Small intestine (tissue), 7 donors: Measurements from ENCODE around the gene LETM1. TPM values are rescaled to one million over a fixed set of nuclear protein-coding genes. Genes with fewer than 3 reads are reported as not detected.

ENCODE experiments used
- DNase-seq, 2 donors: peaks; one replicate each; pipeline versions ENCODE4 v3.0.0 to v3.0.0-alpha.2; 2013
- FAIRE-seq: peaks from 2 replicates; lab custom pipeline; 2012; peaks lifted over from hg19 to GRCh38; lab: Jason Lieb, UNC
- H3K27ac ChIP-seq, 3 donors: one replicate each; pipeline ENCODE4 v1.5.1; 2013; ENCODE audit warnings: low read length in 2 of 3, mild to moderate bottlenecking in 2 of 3, control low read depth in 1 of 3, inconsistent platforms in 1 of 3, low read depth in 1 of 3, moderate library complexity in 1 of 3
- H3K27me3 ChIP-seq, 3 donors: one replicate each; pipeline ENCODE4 v1.6.1; 2013; ENCODE audit warnings: low read length in 3 of 3, inconsistent platforms in 1 of 3; ENCODE audit not compliant: control insufficient read depth in 3 of 3, insufficient read depth in 3 of 3
- H3K36me3 ChIP-seq, 3 donors: one replicate each; pipeline ENCODE4 v1.6.1; 2013; ENCODE audit warnings: low read length in 3 of 3, inconsistent platforms in 1 of 3, low read depth in 1 of 3, mild to moderate bottlenecking in 1 of 3, moderate library complexity in 1 of 3; ENCODE audit not compliant: control insufficient read depth in 3 of 3, insufficient read depth in 2 of 3
- H3K4me1 ChIP-seq, 3 donors: one replicate each; pipeline ENCODE4 v1.6.1; 2013; ENCODE audit warnings: low read length in 2 of 3, inconsistent platforms in 1 of 3, low read depth in 1 of 3, mild to moderate bottlenecking in 1 of 3, moderate library complexity in 1 of 3; ENCODE audit not compliant: control insufficient read depth in 3 of 3, insufficient read depth in 2 of 3
- H3K4me3 ChIP-seq, 3 donors: one replicate each; pipeline ENCODE4 v1.5.1; 2013; ENCODE audit warnings: low read length in 3 of 3, control low read depth in 1 of 3, inconsistent platforms in 1 of 3, low read depth in 1 of 3, mild to moderate bottlenecking in 1 of 3, moderate library complexity in 1 of 3
- H3K9me3 ChIP-seq, 2 donors: one replicate each; pipeline ENCODE4 v1.6.1; 2013; ENCODE audit warnings: low read depth in 1 of 2, low read length in 1 of 2; ENCODE audit not compliant: control insufficient read depth in 2 of 2, insufficient read depth in 1 of 2
- WGBS, 3 donors: extraction: QIAGEN DNeasy Blood & Tissue Kit; methylation state at CpG; one replicate each; pipeline ENCODE4 v1.1.7; 2013; 5-methylcytosine and 5-hydroxymethylcytosine counted together
- polyA plus RNA-seq, 4 donors: library from polyadenylated mRNA; stranded (reverse) in 3 of 4; unstranded in 1 of 4; fragments of 200-250 nt in 3 of 4; fragments of 120-200 nt in 1 of 4; gene quantifications; one replicate each; pipeline versions ENCODE4 v1.2.1 to v1.2.3, GENCODE V29; 2013
- donor health status: healthy with polysubstance abuse.
- donor health status: control.
- donor health status: control.
- donor health status: Bipolar disorder and iron deficiency.
- donor health status: healthy.

Gene LETM1
- polyA plus RNA-seq, 4 donors = 19.7 to 28.5 (median 23.1) TPM

- DNase-seq (peak; percentile 71 to 92), FAIRE-seq (no peak)
- peak overlapping the region in 1 of 3 donors; percentile 26 for H3K27ac ChIP-seq
- WGBS, 3 donors = 21 to 28% (median 24%) methylated on average over 13 to 15 of the region's 15 CpGs
- no peak overlapping the region for H3K4me3 ChIP-seq
- H3K27me3 ChIP-seq = no peaks in the 10 kb centered on the region
- peaks cover 0 to 41% (median 0%) of the 10 kb centered on the region in 3 donors for H3K4me1 ChIP-seq
- H3K9me3 ChIP-seq = no peaks in the 10 kb centered on the region
- peaks cover 5 to 92% (median 21%) of the 10 kb centered on the region in 3 donors for H3K36me3 ChIP-seq
These were observed 46.0 kb downstream of the LETM1 start for GRCh38 chr4:1809754-1810502.

- FAIRE-seq (no peak), DNase-seq (no peak)
- Histone ChIP-seq H3K36me3 (peaks cover 2 to 92% (median 21%) of the 10 kb centered on the region in 3 donors), H3K9me3 (no peaks in the 10 kb centered on the region), H3K4me3 (no peak overlapping the region), H3K4me1 (peaks cover 0 to 47% (median 0%) of the 10 kb centered on the region in 3 donors), H3K27ac (peak overlapping the region in 1 of 3 donors; percentile 26), H3K27me3 (no peaks in the 10 kb centered on the region)
- WGBS, 3 donors = 77 to 81% (median 79%) methylated on average over 10 to 11 of the region's 11 CpGs
These were observed 46.9 kb downstream of the LETM1 start for GRCh38 chr4:1808851-1809753.

- H3K27ac ChIP-seq = no peak overlapping the region
- no peak for DNase-seq
- no peak overlapping the region for H3K4me3 ChIP-seq
- H3K27me3 ChIP-seq = no peaks in the 10 kb centered on the region
- H3K9me3 ChIP-seq = no peaks in the 10 kb centered on the region
- no peak for FAIRE-seq
- peaks cover 0 to 53% (median 0%) of the 10 kb centered on the region in 3 donors for H3K4me1 ChIP-seq
- peaks cover 0 to 92% (median 18%) of the 10 kb centered on the region in 3 donors for H3K36me3 ChIP-seq
- 63 to 82% (median 68%) methylated on average over 6 of the region's 6 CpGs for WGBS, 3 donors
These were observed 47.6 kb downstream of the LETM1 start for GRCh38 chr4:1808396-1808795.

- H3K4me1 ChIP-seq = peaks cover 0 to 59% (median 0%) of the 10 kb centered on the region in 3 donors
- H3K4me3 ChIP-seq = no peak overlapping the region
- peaks cover 0 to 93% (median 18%) of the 10 kb centered on the region in 3 donors for H3K36me3 ChIP-seq
- no peaks in the 10 kb centered on the region for H3K27me3 ChIP-seq
- 73 to 90% (median 80%) methylated on average over 14 to 16 of the region's 16 CpGs for WGBS, 3 donors
- no peak for FAIRE-seq
- DNase-seq = peak in 1 of 2 donors; percentile 42
- no peak overlapping the region for H3K27ac ChIP-seq
- no peaks in the 10 kb centered on the region for H3K9me3 ChIP-seq
These were observed 48.6 kb downstream of the LETM1 start for GRCh38 chr4:1807332-1807777.

GRCh38 chr4:1806596-1807331, 49.2 kb downstream of the LETM1 start:
- FAIRE-seq (no peak), DNase-seq (peak in 1 of 2 donors; percentile 29)
- H3K27me3 ChIP-seq = no peaks in the 10 kb centered on the region
- peaks cover 0 to 65% (median 0%) of the 10 kb centered on the region in 3 donors for H3K4me1 ChIP-seq
- no peaks in the 10 kb centered on the region for H3K9me3 ChIP-seq
- H3K27ac ChIP-seq = no peak overlapping the region
- peaks cover 0 to 97% (median 20%) of the 10 kb centered on the region in 3 donors for H3K36me3 ChIP-seq
- whole genome bisulfite sequencing, 3 donors = 85 to 89% (median 88%) methylated on average over 34 to 41 of the region's 41 CpGs
- no peak overlapping the region for H3K4me3 ChIP-seq

- DNase-seq = no peak
- FAIRE-seq = no peak
- 87 to 91% (median 91%) methylated on average over 11 of the region's 11 CpGs for WGBS, 3 donors
- Histone ChIP-seq H3K27ac (no peak overlapping the region), H3K27me3 (no peaks in the 10 kb centered on the region), H3K36me3 (peaks cover 0 to 98% (median 22%) of the 10 kb centered on the region in 3 donors), H3K4me3 (no peak overlapping the region), H3K4me1 (peaks cover 0 to 70% (median 0%) of the 10 kb centered on the region in 3 donors), H3K9me3 (no peaks in the 10 kb centered on the region)
These were observed 49.8 kb downstream of the LETM1 start for GRCh38 chr4:1806223-1806564.

- peaks cover 0 to 76% (median 0%) of the 10 kb centered on the region in 3 donors for H3K4me1 ChIP-seq
- 88 to 90% (median 89%) methylated on average over 42 to 47 of the region's 47 CpGs for WGBS, 3 donors
- DNase-seq = no peak
These were observed 50.3 kb downstream of the LETM1 start for GRCh38 chr4:1805493-1806222.

More at GRCh38 chr4:1805493-1806222, 50.3 kb downstream of the LETM1 start:
- no peak for FAIRE-seq
- H3K36me3 ChIP-seq = peaks cover 0 to 98% (median 22%) of the 10 kb centered on the region in 3 donors
- no peak overlapping the region for H3K4me3 ChIP-seq
- no peaks in the 10 kb centered on the region for H3K9me3 ChIP-seq
- no peak overlapping the region for H3K27ac ChIP-seq
- H3K27me3 ChIP-seq = no peaks in the 10 kb centered on the region
